ENCODE data around the gene DHRS7B.

- TF ChIP-seq POLR2A (IDR thresholded peaks at IDR 0.05) (no peak), CTCF (IDR thresholded peaks at IDR 0.05) (no peak)
Observed at GRCh38 chr17:21185061-21185460, 58.3 kb downstream of the DHRS7B start.

Measured in right lobe of liver (tissue), 4 donors.